GM12878 (cell line): ENCODE results near the gene RGS19. TPM values are rescaled to one million over a fixed set of nuclear protein-coding genes. Genes with fewer than 3 reads are reported as not detected.

Experiments
- ATAC-seq: fragments of 200-7000 bp; cut with Tn5 transposase; 3 replicates; pipeline ENCODE4 v1.9.1; 2020; ENCODE audit warnings: mild to moderate bottlenecking, moderate library complexity
- BruUV-seq: library from RNA; stranded (reverse); fragments of 400-500 nt; replicated peaks from 2 replicates; lab custom pipeline; 2021; lab: Mats Ljungman, UMichigan
- CTCF ChIA-PET: fragments of 300-600 bp; sonication (Branson Sonifier 250); formaldehyde crosslinking; extraction: SDS; loops from one replicate; lab custom pipeline; 2021; ENCODE audit warnings: inconsistent platforms; lab: Yijun Ruan, JAX
- POLR2A ChIA-PET: fragments of 350-600 bp; formaldehyde crosslinking; extraction: SDS; loops from one replicate; lab custom pipeline; 2021; ENCODE audit warnings: inconsistent platforms; lab: Charles Lee
- RAD21 ChIA-PET: fragments of 300-600 bp; sonication (Branson Sonifier 250); formaldehyde crosslinking; loops from one replicate; lab custom pipeline; 2023; ENCODE audit warnings: antibody characterized with exemption; ENCODE audit not compliant: unreplicated experiment; lab: Charles Lee
- SMC1A ChIA-PET: fragments of 300-600 bp; sonication (Branson Sonifier 250); formaldehyde crosslinking; loops from one replicate; lab custom pipeline; 2023; ENCODE audit not compliant: unreplicated experiment, uncharacterized antibody; lab: Charles Lee
- DNase-seq: peaks from one replicate; pipeline ENCODE4 v3.0.0-alpha.2; 2011; ENCODE audit warnings: low read depth, low spot score
- FAIRE-seq: peaks from 3 replicates; lab custom pipeline; 2011; peaks lifted over from hg19 to GRCh38; lab: Jason Lieb, UNC
- H2AFZ ChIP-seq: 2 replicates; pipeline ENCODE4 v1.6.0; 2011; ENCODE audit warnings: low read depth, low read length, control low read depth; ENCODE audit not compliant: control insufficient read depth
- H3K27ac ChIP-seq: 2 replicates; pipeline ENCODE4 v1.5.1; 2011; ENCODE audit warnings: control low read depth; ENCODE audit not compliant: control insufficient read depth, insufficient read depth
- H3K27me3 ChIP-seq, 2 experiments: replicated peaks in 1 of 2; 2 replicates each; pipeline versions ENCODE4 v1.6.0 to v1.6.1; 2011; ENCODE audit warnings: low read length in 1 of 2; ENCODE audit not compliant: control insufficient read depth in 2 of 2, insufficient read depth in 2 of 2
- H3K36me3 ChIP-seq, 2 experiments: 2 replicates each; pipeline ENCODE4 v1.5.1; 2011; ENCODE audit warnings: low read length in 1 of 2; ENCODE audit not compliant: control insufficient read depth in 2 of 2, insufficient read depth in 2 of 2
- H3K4me1 ChIP-seq: 2 replicates; pipeline ENCODE4 v1.6.1; 2011; ENCODE audit warnings: mild to moderate bottlenecking, low read length, moderate library complexity, mixed read lengths; ENCODE audit not compliant: control insufficient read depth, insufficient read depth
- H3K4me2 ChIP-seq: 2 replicates; pipeline ENCODE4 v1.6.0; 2011; ENCODE audit warnings: control low read depth; ENCODE audit not compliant: control insufficient read depth, insufficient read depth
- H3K4me3 ChIP-seq: fragments of 200-600 bp; sonication (generic); 2 replicates; pipeline ENCODE4 v1.5.1; 2016
- H3K79me2 ChIP-seq: 2 replicates; pipeline ENCODE4 v1.6.0; 2011; ENCODE audit warnings: low read length; ENCODE audit not compliant: control insufficient read depth, insufficient read depth
- H3K9ac ChIP-seq: 2 replicates; pipeline ENCODE4 v1.8.0; 2011; ENCODE audit warnings: low read length, control low read depth, mixed read lengths; ENCODE audit not compliant: control insufficient read depth, insufficient read depth
- H3K9me3 ChIP-seq: replicated peaks from 3 replicates; pipeline ENCODE4 v1.5.1; 2011; ENCODE audit warnings: mild to moderate bottlenecking, low read length; ENCODE audit not compliant: control insufficient read depth, insufficient read depth
- H4K20me1 ChIP-seq: 2 replicates; pipeline ENCODE4 v1.6.0; 2011; ENCODE audit not compliant: control insufficient read depth, insufficient read depth
- ATF2 ChIP-seq: IDR thresholded peaks from 2 replicates; pipeline ENCODE4 v1.6.1; 2012; ENCODE audit warnings: low read length, inconsistent platforms
- CHD2 ChIP-seq: IDR thresholded peaks from 2 replicates; pipeline ENCODE4 v1.6.1; 2011; ENCODE audit warnings: low read depth, low read length, improper control_type of control experiment, borderline replicate concordance
- IRF4 ChIP-seq: IDR thresholded peaks from 2 replicates; pipeline ENCODE4 v1.6.1; 2011; ENCODE audit warnings: low read depth, low read length
- KAT2A ChIP-seq: conservative IDR thresholded peaks from 2 replicates; pipeline ENCODE4 v1.6.1; 2011; ENCODE audit warnings: low read depth, low read length; ENCODE audit not compliant: control insufficient read depth
- MTA2 ChIP-seq: fragments of 450-650 bp; IDR thresholded peaks from 2 replicates; pipeline ENCODE4 v1.6.1; 2016; ENCODE audit warnings: low read depth, mild to moderate bottlenecking, moderate library complexity
- NBN ChIP-seq: fragments of 450-650 bp; IDR thresholded peaks from 2 replicates; pipeline ENCODE4 v1.6.1; 2016
- NFIC ChIP-seq: IDR thresholded peaks from 2 replicates; pipeline ENCODE4 v1.6.1; 2012; ENCODE audit warnings: low read depth, mild to moderate bottlenecking, inconsistent platforms, low read length, moderate library complexity
- NFXL1 ChIP-seq: fragments of 450-650 bp; IDR thresholded peaks from 2 replicates; pipeline ENCODE4 v1.6.1; 2017; ENCODE audit warnings: antibody characterized with exemption, mild to moderate bottlenecking, borderline replicate concordance
- POLR2AphosphoS2 ChIP-seq: IDR thresholded peaks from 2 replicates; pipeline ENCODE4 v1.6.1; 2011; ENCODE audit warnings: low read depth, mild to moderate bottlenecking, low read length, improper control_type of control experiment, moderate library complexity
- POU2F2 ChIP-seq: IDR thresholded peaks from 3 replicates; pipeline ENCODE4 v1.6.1; 2011; ENCODE audit warnings: low read depth, mild to moderate bottlenecking, low read length, borderline replicate concordance
- SIX5 ChIP-seq: IDR thresholded peaks from 2 replicates; pipeline ENCODE4 v1.6.1; 2011; ENCODE audit warnings: mild to moderate bottlenecking, low read depth, low read length, moderate library complexity; ENCODE audit not compliant: severe bottlenecking
- STAT1 ChIP-seq: fragments of 450-650 bp; conservative IDR thresholded peaks from 2 replicates; pipeline ENCODE4 v1.6.1; 2014; ENCODE audit warnings: antibody characterized with exemption, mild to moderate bottlenecking
- ZNF207 ChIP-seq: fragments of 450-650 bp; IDR thresholded peaks from 2 replicates; pipeline ENCODE4 v1.6.1; 2014; ENCODE audit warnings: antibody characterized with exemption, mild to moderate bottlenecking, borderline replicate concordance
- ZSCAN29 ChIP-seq: fragments of 450-650 bp; IDR thresholded peaks from 2 replicates; pipeline ENCODE4 v1.6.1; 2017; ENCODE audit warnings: mild to moderate bottlenecking, moderate library complexity
- WGBS: methylation state at CpG from one replicate; pipeline ENCODE4 v1.1.6; 2016; ENCODE audit warnings: low lambda C conversion rate; ENCODE audit not compliant: insufficient replicate concordance, insufficient coverage; ENCODE audit errors: missing lambda C conversion rate; 5-methylcytosine and 5-hydroxymethylcytosine counted together
- in situ Hi-C: fragments of 300-500 bp; cut with MboI; formaldehyde crosslinking; loops from 9 replicates; pipeline ENCODE4 v1.14.3; 2018; ENCODE audit warnings: mixed read lengths
- intact Hi-C: fragments of 100-400 bp; cut with micrococcal nuclease; formaldehyde crosslinking; loops from one replicate; pipeline ENCODE4 v1.14.2; 2022; ENCODE audit not compliant: unreplicated experiment
- polyA plus RNA-seq, 11 experiments: library from polyadenylated mRNA; depleted of rRNA in 4 of 11; unstranded in 6 of 11; stranded (reverse) in 5 of 11; fragments of >200 nt; fragmentation: Nextera tagmentation in 4 of 11; fragmentation: Illumina TruSeq in 1 of 11; extraction: Ambion mirVana in 4 of 11; extraction: Trizol in 1 of 11; gene quantifications; 1 replicate in 1 of 11; 2 replicates in 10 of 11; pipeline versions ENCODE4 v1.2.1 to v1.2.3, GENCODE V29; 2011 to 2016; ENCODE audit warnings: inconsistent platforms in 2 of 11, missing spikeins in 2 of 11, low read depth in 1 of 11
- total RNA-seq, 4 experiments: library from RNA; depleted of rRNA in 3 of 4; stranded (reverse); fragments of >200 nt in 3 of 4; fragmentation: Illumina TruSeq in 1 of 4; extraction: Trizol in 1 of 4; gene quantifications; 2 replicates each; pipeline versions ENCODE4 v1.2.1 to v1.2.3, GENCODE V29; 2013 to 2021
- TF ChIP-seq, protein P1 (sequence below): fragments of 450-650 bp; IDR thresholded peaks from 2 replicates; pipeline ENCODE4 v1.6.1; 2016; ENCODE audit warnings: mild to moderate bottlenecking
- TF ChIP-seq, protein P2 (sequence below): fragments of 450-650 bp; IDR thresholded peaks from 2 replicates; pipeline ENCODE4 v1.6.1; 2014; ENCODE audit warnings: mild to moderate bottlenecking

RGS19 gene
- total and polyA plus RNA-seq, 10 of the 15 experiments (the other 5 are each of a cell fraction or from before 2014, with no cell fraction given), result 0.82 to 62.4 (median 39.8) TPM

DNA sequence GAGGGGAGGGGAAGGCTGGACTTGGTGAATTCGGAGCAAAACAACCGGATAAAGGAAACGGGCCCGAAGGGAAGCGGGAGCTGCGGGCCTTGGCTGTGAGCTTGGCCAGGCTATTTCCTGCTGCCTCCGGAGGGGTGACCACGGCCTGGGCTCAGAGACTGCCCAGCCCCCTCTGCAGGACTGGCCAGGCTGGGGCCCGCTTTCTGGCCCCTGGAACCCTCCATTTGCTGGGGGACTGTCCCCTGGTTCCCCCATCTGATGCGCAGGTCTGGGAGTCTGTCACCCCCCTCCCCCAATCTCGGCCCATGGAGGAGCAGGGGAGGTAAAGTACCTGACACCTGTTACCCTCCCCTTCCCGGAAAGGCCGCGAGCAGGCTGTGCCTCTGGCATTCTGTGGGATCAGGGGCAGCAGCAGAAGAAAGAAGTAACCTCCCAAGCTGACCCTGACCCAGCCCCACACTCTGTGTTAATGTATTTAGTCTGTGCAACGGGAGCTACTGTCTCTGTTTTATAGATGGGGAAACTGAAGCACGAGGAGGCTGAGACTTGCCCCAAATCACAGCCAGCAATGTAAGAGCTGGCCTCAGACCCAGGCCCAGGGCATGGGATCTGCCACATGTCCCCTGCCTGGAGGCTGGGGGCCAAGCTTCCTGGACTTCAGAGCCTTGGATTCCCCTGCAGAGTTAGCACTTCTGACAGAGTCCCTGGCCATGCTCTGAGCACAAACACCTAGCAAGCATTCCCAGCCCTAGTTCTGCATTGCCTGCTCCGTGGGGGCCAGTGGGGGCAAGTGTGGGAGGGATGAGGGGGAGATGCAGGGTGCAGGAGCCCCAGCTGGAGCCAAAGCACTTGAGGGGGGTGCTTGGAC lies 39.8 kb downstream of the RGS19 start:
- Histone ChIP-seq H3K4me3 (peak overlapping the region; percentile 58), H4K20me1 (no peaks in the 10 kb centered on the region), H3K79me2 (peaks cover 4% of the 10 kb centered on the region), H3K9ac (peak overlapping the region; percentile 64), H3K36me3 (no peaks in the 10 kb centered on the region; a peak in 2 of 4 replicates), H3K4me1 (peaks cover 43% of the 10 kb centered on the region), H3K9me3 (no peaks in the 10 kb centered on the region), H3K27me3 (no peaks in the 10 kb centered on the region), H2AFZ (peak overlapping the region; percentile 64; the same call in 1 of the 2 replicates)
- ChIA-PET RAD21 (interaction anchor here (0.8 to 7.1 kb wide), 12 partner anchors 15 to 502 kb away, joined by 3 to 92 read pairs (median 8); partner anchors contain the start of genes NPBWR2, PRPF6, PTK6 and SAMD10), CTCF (interaction anchor here (0.6 to 9.1 kb wide), 23 partner anchors 12 to 502 kb away, joined by 3 to 108 read pairs (median 4); partner anchors contain the start of genes NPBWR2, OPRL1, PRPF6 and RGS19), SMC1A (interaction anchor here (0.6 to 6.1 kb wide), 10 partner anchors 15 to 81 kb away, joined by 3 to 52 read pairs (median 5); partner anchors contain the start of genes OPRL1, PRPF6, RGS19 and SAMD10), POLR2A (interaction anchor here (0.5 to 7.2 kb wide), 13 partner anchors 14 to 502 kb away, joined by 3 to 63 read pairs (median 4); partner anchors contain the start of genes PRPF6, PTK6, RGS19 and SAMD10)
- BruUV-seq, result TSS peak; percentile 40
- in situ Hi-C loops (no loop called here), intact Hi-C loops (loop anchor here (1.0 to 2.0 kb wide), 2 partner anchors 17 to 81 kb away; no protein-coding TSS in a partner anchor)
- ATAC-seq (no peak), FAIRE-seq (no peak)
- WGBS, result 10% methylated on average over 16 of the region's 17 CpGs
- TF ChIP-seq SIX5 (no peak), KAT2A (no peak), ZNF207 (no peak), STAT1 (no peak), ZSCAN29 (no peak), IRF4 (no peak), CHD2 (peak; percentile 12; the same call in 1 of the 2 replicates), NFXL1 (no peak), POLR2AphosphoS2 (no peak), NBN (no peak), POU2F2 (0 out of 3 replicates have a peak, but pooled peaks have one; percentile 1), NFIC (no peak), MTA2 (peak; percentile 12; the same call in 1 of the 2 replicates), ATF2 (no peak)
- TF ChIP-seq, protein P1, sequence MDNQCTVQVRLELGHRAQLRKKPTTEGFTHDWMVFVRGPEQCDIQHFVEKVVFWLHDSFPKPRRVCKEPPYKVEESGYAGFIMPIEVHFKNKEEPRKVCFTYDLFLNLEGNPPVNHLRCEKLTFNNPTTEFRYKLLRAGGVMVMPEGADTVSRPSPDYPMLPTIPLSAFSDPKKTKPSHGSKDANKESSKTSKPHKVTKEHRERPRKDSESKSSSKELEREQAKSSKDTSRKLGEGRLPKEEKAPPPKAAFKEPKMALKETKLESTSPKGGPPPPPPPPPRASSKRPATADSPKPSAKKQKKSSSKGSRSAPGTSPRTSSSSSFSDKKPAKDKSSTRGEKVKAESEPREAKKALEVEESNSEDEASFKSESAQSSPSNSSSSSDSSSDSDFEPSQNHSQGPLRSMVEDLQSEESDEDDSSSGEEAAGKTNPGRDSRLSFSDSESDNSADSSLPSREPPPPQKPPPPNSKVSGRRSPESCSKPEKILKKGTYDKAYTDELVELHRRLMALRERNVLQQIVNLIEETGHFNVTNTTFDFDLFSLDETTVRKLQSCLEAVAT, result 0 out of 2 replicates have a peak, but pooled peaks have one; percentile 6
- TF ChIP-seq, protein P2, sequence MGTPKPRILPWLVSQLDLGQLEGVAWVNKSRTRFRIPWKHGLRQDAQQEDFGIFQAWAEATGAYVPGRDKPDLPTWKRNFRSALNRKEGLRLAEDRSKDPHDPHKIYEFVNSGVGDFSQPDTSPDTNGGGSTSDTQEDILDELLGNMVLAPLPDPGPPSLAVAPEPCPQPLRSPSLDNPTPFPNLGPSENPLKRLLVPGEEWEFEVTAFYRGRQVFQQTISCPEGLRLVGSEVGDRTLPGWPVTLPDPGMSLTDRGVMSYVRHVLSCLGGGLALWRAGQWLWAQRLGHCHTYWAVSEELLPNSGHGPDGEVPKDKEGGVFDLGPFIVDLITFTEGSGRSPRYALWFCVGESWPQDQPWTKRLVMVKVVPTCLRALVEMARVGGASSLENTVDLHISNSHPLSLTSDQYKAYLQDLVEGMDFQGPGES, result no peak
- TF ChIP-seq, all 136 proteins: peak for 4
- DNase-seq, result no peak
- Histone ChIP-seq H3K27ac (peak overlapping the region; percentile 35; the same call in 1 of the 2 replicates), H3K4me2 (peak overlapping the region; percentile 70)
